Measurements from ENCODE around the gene CEP19. TPM values are rescaled to one million over a fixed set of nuclear protein-coding genes. Genes with fewer than 3 reads are reported as not detected.

CEP19 gene, protein sequence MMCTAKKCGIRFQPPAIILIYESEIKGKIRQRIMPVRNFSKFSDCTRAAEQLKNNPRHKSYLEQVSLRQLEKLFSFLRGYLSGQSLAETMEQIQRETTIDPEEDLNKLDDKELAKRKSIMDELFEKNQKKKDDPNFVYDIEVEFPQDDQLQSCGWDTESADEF
- total RNA-seq: 2.6 TPM

DNA sequence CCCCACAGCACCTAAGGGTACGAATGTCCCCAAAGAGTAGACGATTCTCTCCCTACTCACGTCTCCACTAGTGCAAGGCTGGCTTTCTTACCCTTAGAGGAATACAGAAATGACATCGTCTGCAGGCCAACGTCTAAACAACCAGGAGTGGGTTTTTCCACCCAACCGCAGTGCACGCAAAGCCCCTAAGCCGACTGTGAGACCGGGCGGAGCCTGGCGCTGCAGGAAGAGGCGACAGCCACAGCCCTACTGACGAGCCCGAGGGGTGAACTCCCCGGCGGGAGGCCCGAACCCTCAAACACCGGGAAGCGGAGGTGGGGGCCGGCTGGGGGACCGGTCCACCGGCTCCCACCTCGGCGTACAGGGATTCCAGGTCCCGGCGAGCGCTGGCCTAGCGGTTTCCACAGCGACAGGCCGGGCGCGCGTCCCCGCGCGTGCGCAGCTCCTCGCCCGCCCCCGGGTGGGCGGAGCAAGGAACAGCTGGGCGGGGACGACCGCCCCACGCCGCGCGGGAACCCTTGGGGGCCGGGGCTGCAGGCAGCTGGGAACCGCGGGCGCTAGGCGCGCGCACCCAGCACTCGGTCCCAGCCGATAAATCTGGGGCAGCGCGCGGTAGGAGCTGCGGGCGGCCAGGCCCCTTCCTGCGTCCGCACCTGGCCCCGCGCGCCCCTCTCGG, at the start of gene CEP19, which contains the start of gene PIGX:
CEP19 (minus strand) TSS at position 413 of the 676 bp plus-strand sequence. CDS start 3,593 bp downstream, outside the sequence.
PIGX (plus strand) TSS at position 540 of the 676 bp plus-strand sequence.
- Histone ChIP-seq H3K4me3 (peak within 1 kb of the TSS; percentile 85 to 87), H3K4me1 (peaks cover 0 to 8% of the 10 kb centered on the region in 2 donors), H3K36me3 (no peaks in the 10 kb centered on the region), H3K9me3 (no peaks in the 10 kb centered on the region), H3K27me3 (no peaks in the 10 kb centered on the region), H3K27ac (peak within 1 kb of the TSS; percentile 86 to 91)
- peak; percentile 27 to 90 for DNase-seq (ENCODE audit: low spot score in 2 of 2)
- intact Hi-C loops (cut with DNase I): loop anchor here (1.0 to 5.0 kb wide), 4 partner anchors 27 to 230 kb away; partner anchors contain the start of genes NCBP2, PAK2, RNF168 and SENP5
- TF ChIP-seq, protein P1, sequence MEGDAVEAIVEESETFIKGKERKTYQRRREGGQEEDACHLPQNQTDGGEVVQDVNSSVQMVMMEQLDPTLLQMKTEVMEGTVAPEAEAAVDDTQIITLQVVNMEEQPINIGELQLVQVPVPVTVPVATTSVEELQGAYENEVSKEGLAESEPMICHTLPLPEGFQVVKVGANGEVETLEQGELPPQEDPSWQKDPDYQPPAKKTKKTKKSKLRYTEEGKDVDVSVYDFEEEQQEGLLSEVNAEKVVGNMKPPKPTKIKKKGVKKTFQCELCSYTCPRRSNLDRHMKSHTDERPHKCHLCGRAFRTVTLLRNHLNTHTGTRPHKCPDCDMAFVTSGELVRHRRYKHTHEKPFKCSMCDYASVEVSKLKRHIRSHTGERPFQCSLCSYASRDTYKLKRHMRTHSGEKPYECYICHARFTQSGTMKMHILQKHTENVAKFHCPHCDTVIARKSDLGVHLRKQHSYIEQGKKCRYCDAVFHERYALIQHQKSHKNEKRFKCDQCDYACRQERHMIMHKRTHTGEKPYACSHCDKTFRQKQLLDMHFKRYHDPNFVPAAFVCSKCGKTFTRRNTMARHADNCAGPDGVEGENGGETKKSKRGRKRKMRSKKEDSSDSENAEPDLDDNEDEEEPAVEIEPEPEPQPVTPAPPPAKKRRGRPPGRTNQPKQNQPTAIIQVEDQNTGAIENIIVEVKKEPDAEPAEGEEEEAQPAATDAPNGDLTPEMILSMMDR (IDR thresholded peaks at IDR 0.05): no peak

DNA sequence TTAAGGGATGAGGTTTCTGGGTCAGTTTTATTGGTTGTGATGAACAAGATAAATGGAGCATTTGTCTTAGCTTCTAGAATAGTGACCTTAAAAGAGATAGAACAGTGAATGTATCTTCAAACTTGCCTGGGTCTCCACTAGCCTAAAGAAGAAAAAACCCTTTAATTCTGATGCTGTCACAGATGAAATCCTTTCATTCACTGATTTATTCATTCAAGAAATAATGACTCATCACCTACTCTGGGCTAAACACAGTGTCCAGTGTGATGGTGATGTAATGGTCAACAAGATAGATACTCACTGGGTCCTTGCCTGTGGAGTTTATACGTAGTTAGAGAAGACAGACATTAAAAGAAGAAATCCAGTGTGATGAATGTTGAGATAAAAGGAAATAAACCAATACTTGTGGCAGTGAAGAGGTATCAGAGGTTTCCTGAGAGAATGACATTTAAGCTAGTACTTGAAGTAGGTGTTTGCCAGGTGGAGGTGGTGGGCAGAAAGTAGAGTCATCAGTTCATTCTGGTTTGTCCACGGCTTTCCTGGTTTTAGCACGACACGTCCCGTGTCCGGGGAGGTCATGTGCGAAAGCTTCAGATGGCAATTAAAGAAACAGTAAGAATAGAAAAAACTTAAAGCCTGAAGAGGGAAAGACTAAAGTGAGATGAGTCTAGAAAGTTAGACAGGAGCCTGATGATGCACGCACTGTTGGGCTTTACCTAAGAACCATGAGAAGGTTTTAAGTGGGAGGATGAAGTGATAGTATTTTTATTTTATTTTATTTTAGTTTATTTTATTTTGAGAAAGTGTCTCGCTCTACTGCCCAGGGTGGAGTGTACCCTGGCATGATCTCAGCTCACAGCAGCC, 46.1 kb upstream of the CEP19 start:
- intact Hi-C loops (cut with DNase I): no loop called here
- Histone ChIP-seq H3K27me3 (no peaks in the 10 kb centered on the region), H3K9me3 (peaks cover 7 to 10% of the 10 kb centered on the region in 2 donors), H3K36me3 (peaks cover 2 to 13% of the 10 kb centered on the region in 2 donors), H3K4me3 (no peak overlapping the region), H3K27ac (no peak overlapping the region), H3K4me1 (no peaks in the 10 kb centered on the region)
- TF ChIP-seq, protein P1 (IDR thresholded peaks at IDR 0.05): no peak
- DNase-seq (ENCODE audit: low spot score in 2 of 2): no peak

DNA sequence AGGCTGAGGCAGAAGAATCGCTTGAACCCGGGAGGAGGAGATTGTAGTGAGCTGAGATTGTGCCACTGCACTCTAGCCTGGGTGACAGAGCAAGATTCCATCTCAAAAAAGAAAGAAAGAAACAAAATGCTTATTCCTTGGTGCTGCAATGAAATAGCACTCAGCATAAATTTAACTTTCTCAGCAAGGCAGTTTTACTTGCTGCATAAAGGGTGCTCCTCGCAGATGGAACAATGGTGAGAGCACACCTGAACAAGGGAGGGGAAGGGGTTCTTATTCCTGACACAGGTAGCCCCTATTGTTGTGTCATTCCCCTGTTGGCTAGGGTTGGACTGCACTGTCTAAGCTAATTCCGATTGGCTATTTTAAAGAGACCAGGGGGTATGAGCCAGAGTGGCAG, 44.7 kb upstream of the CEP19 start:
- intact Hi-C loops (cut with DNase I): no loop called here
- no peak for DNase-seq (ENCODE audit: low spot score in 2 of 2)
- Histone ChIP-seq H3K27me3 (no peaks in the 10 kb centered on the region), H3K9me3 (peaks cover 7 to 10% of the 10 kb centered on the region in 2 donors), H3K27ac (no peak overlapping the region), H3K4me3 (no peak overlapping the region), H3K4me1 (no peaks in the 10 kb centered on the region), H3K36me3 (peaks cover 2 to 12% of the 10 kb centered on the region in 2 donors)
- TF ChIP-seq, protein P1 (IDR thresholded peaks at IDR 0.05): no peak

DNA sequence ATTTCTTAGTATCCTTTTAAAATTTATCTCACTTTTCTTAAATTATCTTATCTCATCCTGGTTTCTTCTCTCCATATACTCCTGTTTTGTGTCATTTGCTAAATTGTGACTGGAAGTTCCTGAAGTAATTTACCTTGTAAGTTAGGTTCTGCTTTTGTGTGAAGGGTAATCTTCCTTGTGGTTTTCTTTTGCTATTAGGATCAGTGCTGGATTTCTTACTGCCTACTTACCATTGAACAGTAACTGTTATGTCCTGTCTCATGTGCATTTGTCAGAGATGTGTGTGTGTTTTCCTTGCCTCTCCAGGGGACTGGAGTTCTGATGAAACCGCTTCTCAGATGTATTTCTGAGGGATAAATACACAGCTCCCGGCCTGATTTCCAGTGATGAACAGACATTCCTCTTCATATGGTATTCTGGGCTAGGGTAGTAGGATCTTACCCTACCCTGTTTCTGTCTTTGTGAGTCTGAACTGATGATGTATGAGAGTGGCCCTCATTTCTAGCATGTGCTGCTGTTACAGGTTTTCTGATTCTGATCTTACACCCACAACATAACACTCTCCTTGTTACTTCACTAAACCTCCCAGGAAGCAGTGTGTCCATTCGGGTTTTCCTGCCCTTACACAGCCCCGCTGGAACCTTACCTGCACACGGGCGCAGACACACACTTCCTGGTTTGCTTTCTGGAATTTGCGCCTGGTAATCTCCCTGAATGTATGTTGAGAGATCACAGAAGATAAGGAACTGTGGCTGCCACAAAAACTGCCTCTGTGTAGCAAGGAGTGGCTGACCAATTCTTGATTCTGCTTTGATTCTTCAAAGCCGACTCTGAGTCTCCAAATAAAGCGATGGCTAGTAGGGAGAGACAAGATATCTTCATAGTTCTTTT, 42.3 kb upstream of the CEP19 start:
- intact Hi-C loops (cut with DNase I): no loop called here
- H3K4me3 ChIP-seq: no peak overlapping the region

More for the DNA sequence above, 42.3 kb upstream of the CEP19 start:
- Histone ChIP-seq H3K9me3 (peaks cover 7 to 10% of the 10 kb centered on the region in 2 donors), H3K36me3 (peaks cover 2 to 12% of the 10 kb centered on the region in 2 donors), H3K27ac (no peak overlapping the region), H3K27me3 (no peaks in the 10 kb centered on the region), H3K4me1 (no peaks in the 10 kb centered on the region)
- no peak for DNase-seq (ENCODE audit: low spot score in 2 of 2)
- TF ChIP-seq, protein P1 (IDR thresholded peaks at IDR 0.05): no peak

Measured in ascending aorta (tissue), 2 donors.